WTC11 (cell line): Measurements from ENCODE around the gene URB1. TPM values are rescaled to one million over a fixed set of nuclear protein-coding genes. Genes with fewer than 3 reads are reported as not detected.

Experiments
- ATAC-seq: fragments of 200-7000 bp; cut with Tn5 transposase; 2 replicates; pipeline ENCODE4 v1.10.0; 2021; ENCODE audit warnings: mild to moderate bottlenecking, moderate library complexity
- CTCF ChIA-PET: fragments of 300-600 bp; sonication (Branson Sonifier 250); formaldehyde crosslinking; loops from one replicate; lab custom pipeline; 2021; ENCODE audit warnings: antibody characterized with exemption; lab: Charles Lee
- POLR2A ChIA-PET: fragments of 350-600 bp; sonication (Branson Sonifier 250); formaldehyde crosslinking; loops from one replicate; lab custom pipeline; 2021; ENCODE audit warnings: antibody characterized with exemption; lab: Charles Lee
- DNase-seq: peaks from one replicate; pipeline ENCODE4 v3.0.0; 2021; ENCODE audit warnings: low spot score
- H3K27ac Mint-ChIP-seq: 2 replicates; pipeline ENCODE4 v1.8.0; 2021; ENCODE audit warnings: mixed read lengths
- H3K27me3 Mint-ChIP-seq: 2 replicates; pipeline ENCODE4 v1.8.0; 2021; ENCODE audit warnings: low read depth, mild to moderate bottlenecking, moderate library complexity, mixed read lengths
- H3K36me3 Mint-ChIP-seq: 2 replicates; pipeline ENCODE4 v1.8.0; 2021; ENCODE audit warnings: mixed read lengths
- H3K4me1 Mint-ChIP-seq: 2 replicates; pipeline ENCODE4 v1.8.0; 2022; ENCODE audit warnings: mixed read lengths
- H3K4me3 Mint-ChIP-seq: 2 replicates; pipeline ENCODE4 v1.8.0; 2021; ENCODE audit warnings: mild to moderate bottlenecking, moderate library complexity, mixed read lengths
- H3K9me3 Mint-ChIP-seq: 2 replicates; pipeline ENCODE4 v1.8.0; 2021; ENCODE audit warnings: mixed read lengths
- AFF4 ChIP-seq: sonication (generic); formaldehyde crosslinking; IDR thresholded peaks from 2 replicates; pipeline ENCODE4 v1.8.1; 2023; ENCODE audit warnings: mild to moderate bottlenecking, missing genetic modification reagents, borderline replicate concordance
- CREB1 ChIP-seq: sonication (generic); formaldehyde crosslinking; IDR thresholded peaks from 2 replicates; pipeline ENCODE4 v1.8.0; 2023; ENCODE audit warnings: mild to moderate bottlenecking, missing genetic modification reagents
- CREM ChIP-seq: sonication (generic); formaldehyde crosslinking; IDR thresholded peaks from 2 replicates; pipeline ENCODE4 v1.8.1; 2022; ENCODE audit warnings: mild to moderate bottlenecking, missing genetic modification reagents, moderate library complexity
- E2F4 ChIP-seq: sonication (generic); formaldehyde crosslinking; IDR thresholded peaks from 2 replicates; pipeline ENCODE4 v1.8.1; 2022; ENCODE audit warnings: low read depth, mild to moderate bottlenecking, moderate library complexity, missing genetic modification reagents, borderline replicate concordance
- ETV6 ChIP-seq: sonication (generic); formaldehyde crosslinking; IDR thresholded peaks from 2 replicates; pipeline ENCODE4 v1.8.1; 2022; ENCODE audit warnings: mild to moderate bottlenecking, missing genetic modification reagents
- GTF2I ChIP-seq: fragments of 250-450 bp; sonication (Bioruptor Pico); conservative IDR thresholded peaks from 2 replicates; pipeline ENCODE4 v1.4.0; 2021; ENCODE audit warnings: mild to moderate bottlenecking
- NR1H2 ChIP-seq: sonication (generic); formaldehyde crosslinking; IDR thresholded peaks from 2 replicates; pipeline ENCODE4 v1.9.0; 2021; ENCODE audit warnings: mild to moderate bottlenecking, moderate library complexity, missing genetic modification reagents
- RELA ChIP-seq: sonication (generic); formaldehyde crosslinking; IDR thresholded peaks from 2 replicates; pipeline ENCODE4 v1.8.1; 2022; ENCODE audit warnings: missing genetic modification reagents, mild to moderate bottlenecking, borderline replicate concordance
- RORB ChIP-seq: fragments of 250-450 bp; sonication (Bioruptor Pico); IDR thresholded peaks from 2 replicates; pipeline ENCODE4 v1.9.0; 2021; ENCODE audit warnings: mild to moderate bottlenecking
- SMAD3 ChIP-seq: sonication (generic); formaldehyde crosslinking; IDR thresholded peaks from 2 replicates; pipeline ENCODE4 v1.8.0; 2022; ENCODE audit warnings: missing genetic modification reagents, mild to moderate bottlenecking, borderline replicate concordance
- SMAD4 ChIP-seq: sonication (generic); formaldehyde crosslinking; IDR thresholded peaks from 2 replicates; pipeline ENCODE4 v1.8.0; 2022; ENCODE audit warnings: mild to moderate bottlenecking, missing genetic modification reagents
- ZNF263 ChIP-seq: sonication (generic); formaldehyde crosslinking; IDR thresholded peaks from 2 replicates; pipeline ENCODE4 v1.8.1; 2022; ENCODE audit warnings: low read depth, mild to moderate bottlenecking, moderate library complexity, missing genetic modification reagents
- ZNF281 ChIP-seq: sonication (generic); formaldehyde crosslinking; IDR thresholded peaks from 2 replicates; pipeline ENCODE4 v1.8.0; 2023; ENCODE audit warnings: mild to moderate bottlenecking, missing genetic modification reagents
- ZNF396 ChIP-seq: fragments of 250-450 bp; sonication (Bioruptor Pico); IDR thresholded peaks from 2 replicates; pipeline ENCODE4 v1.8.0; 2021; ENCODE audit warnings: mild to moderate bottlenecking, moderate library complexity, borderline replicate concordance
- ZNF416 ChIP-seq: fragments of 250-450 bp; sonication (Bioruptor Pico); IDR thresholded peaks from 2 replicates; pipeline ENCODE4 v1.9.0; 2021; ENCODE audit warnings: mild to moderate bottlenecking, inconsistent platforms
- ZNF423 ChIP-seq: fragments of 250-450 bp; sonication (Bioruptor Pico); IDR thresholded peaks from 2 replicates; pipeline ENCODE4 v2.1.2; 2022; ENCODE audit warnings: mild to moderate bottlenecking, moderate library complexity
- total RNA-seq: library from RNA; stranded (reverse); gene quantifications from 3 replicates; pipeline ENCODE4 v1.2.3, GENCODE V29; 2021
- TF ChIP-seq, protein P1 (sequence below): sonication (generic); formaldehyde crosslinking; IDR thresholded peaks from 2 replicates; pipeline ENCODE4 v1.8.0; 2022; ENCODE audit warnings: mild to moderate bottlenecking, missing genetic modification reagents

Gene URB1
- total RNA-seq, 1 experiment from 2014 or later, result 38.7 TPM

- ATAC-seq (no peak), DNase-seq (no peak)
- no peak for TF ChIP-seq GTF2I (CRISPR knock-in tag)
- no peak for TF ChIP-seq ZNF416 (CRISPR knock-in tag)
- ChIA-PET POLR2A (no interaction called here), CTCF (no interaction called here)
- no peaks in the 10 kb centered on the region for H3K9me3 Mint-ChIP-seq
- H3K27ac Mint-ChIP-seq, result no peak overlapping the region
- no peaks in the 10 kb centered on the region for H3K27me3 Mint-ChIP-seq
- peaks cover 78% of the 10 kb centered on the region for H3K36me3 Mint-ChIP-seq
- no peak overlapping the region for H3K4me3 Mint-ChIP-seq
- no peaks in the 10 kb centered on the region for H3K4me1 Mint-ChIP-seq
Observed at GRCh38 chr21:32366191-32366590, 26.6 kb downstream of the URB1 start.

DNA sequence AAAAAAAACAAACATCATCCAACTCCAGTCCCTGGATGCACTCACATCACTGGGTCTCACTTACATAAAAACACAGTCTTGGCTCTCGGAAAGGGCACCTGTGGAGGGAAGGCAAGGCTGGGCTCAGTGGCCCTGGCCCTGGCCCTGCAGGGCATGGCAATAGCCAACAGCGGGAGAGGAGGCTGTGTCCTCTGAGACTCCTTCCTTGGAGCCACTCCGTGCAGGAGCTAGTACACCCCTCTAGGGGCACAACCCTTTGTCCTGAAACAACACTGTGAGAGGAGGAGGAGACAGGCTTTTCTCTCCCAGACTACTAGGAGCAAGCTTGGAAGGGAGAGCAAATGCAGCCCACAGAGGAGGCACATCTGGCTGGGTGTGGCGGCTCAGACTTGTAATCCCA, 28.0 kb downstream of the URB1 start:
- TF ChIP-seq ZNF423 (CRISPR knock-in tag) (no peak), CREB1 (CRISPR knock-in tag) (no peak), RORB (CRISPR knock-in tag) (no peak)
- Mint-ChIP-seq H3K4me3 (no peak overlapping the region), H3K4me1 (no peaks in the 10 kb centered on the region), H3K27ac (peak overlapping the region; percentile 47; the same call in 1 of the 2 replicates), H3K9me3 (no peaks in the 10 kb centered on the region), H3K36me3 (peaks cover 87% of the 10 kb centered on the region), H3K27me3 (no peaks in the 10 kb centered on the region)
- ATAC-seq (peak; percentile 69), DNase-seq (no peak)
- POLR2A ChIA-PET, result no interaction called here
- CTCF ChIA-PET, result interaction anchor here (1.1 to 1.3 kb wide), 2 partner anchors 15 to 237 kb away, joined by 3 to 9 read pairs; no protein-coding TSS in a partner anchor

- ATAC-seq (no peak), DNase-seq (no peak)
- H3K4me3 Mint-ChIP-seq, result no peak overlapping the region
- H3K27me3 Mint-ChIP-seq, result no peaks in the 10 kb centered on the region
- CTCF ChIA-PET, result interaction anchor here (1.3 kb wide), 1 partner anchor 237 kb away, joined by 9 read pairs; no protein-coding TSS in a partner anchor
- TF ChIP-seq, protein P1, sequence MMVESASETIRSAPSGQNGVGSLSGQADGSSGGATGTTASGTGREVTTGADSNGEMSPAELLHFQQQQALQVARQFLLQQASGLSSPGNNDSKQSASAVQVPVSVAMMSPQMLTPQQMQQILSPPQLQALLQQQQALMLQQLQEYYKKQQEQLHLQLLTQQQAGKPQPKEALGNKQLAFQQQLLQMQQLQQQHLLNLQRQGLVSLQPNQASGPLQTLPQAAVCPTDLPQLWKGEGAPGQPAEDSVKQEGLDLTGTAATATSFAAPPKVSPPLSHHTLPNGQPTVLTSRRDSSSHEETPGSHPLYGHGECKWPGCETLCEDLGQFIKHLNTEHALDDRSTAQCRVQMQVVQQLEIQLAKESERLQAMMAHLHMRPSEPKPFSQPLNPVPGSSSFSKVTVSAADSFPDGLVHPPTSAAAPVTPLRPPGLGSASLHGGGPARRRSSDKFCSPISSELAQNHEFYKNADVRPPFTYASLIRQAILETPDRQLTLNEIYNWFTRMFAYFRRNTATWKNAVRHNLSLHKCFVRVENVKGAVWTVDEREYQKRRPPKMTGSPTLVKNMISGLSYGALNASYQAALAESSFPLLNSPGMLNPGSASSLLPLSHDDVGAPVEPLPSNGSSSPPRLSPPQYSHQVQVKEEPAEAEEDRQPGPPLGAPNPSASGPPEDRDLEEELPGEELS (CRISPR knock-in tag), result no peak
- no peak for TF ChIP-seq SMAD3 (CRISPR knock-in tag)
- TF ChIP-seq AFF4, result no peak
- TF ChIP-seq ETV6 (CRISPR knock-in tag), result no peak
- TF ChIP-seq NR1H2 (CRISPR knock-in tag), result no peak
- TF ChIP-seq ZNF263 (CRISPR knock-in tag), result no peak
- no peak for TF ChIP-seq ZNF281 (CRISPR knock-in tag)
- TF ChIP-seq SMAD4 (CRISPR knock-in tag), result no peak
- no peak for TF ChIP-seq E2F4 (CRISPR knock-in tag)
- no peak for TF ChIP-seq RELA (CRISPR knock-in tag)
- no peak for TF ChIP-seq CREM
- TF ChIP-seq CREB1 (CRISPR knock-in tag), result no peak
- TF ChIP-seq ZNF396 (CRISPR knock-in tag), result no peak
- POLR2A ChIA-PET, result no interaction called here
- H3K4me1 Mint-ChIP-seq, result no peaks in the 10 kb centered on the region
- H3K9me3 Mint-ChIP-seq, result no peaks in the 10 kb centered on the region
- peaks cover 88% of the 10 kb centered on the region for H3K36me3 Mint-ChIP-seq
- peak overlapping the region; percentile 47; the same call in 1 of the 2 replicates for H3K27ac Mint-ChIP-seq
Observed at GRCh38 chr21:32364387-32364786, 28.4 kb downstream of the URB1 start.
